Measurements from ENCODE around the gene KNCN. TPM values are rescaled to one million over a fixed set of nuclear protein-coding genes. Genes with fewer than 3 reads are reported as not detected.

The KNCN gene
- total and polyA plus RNA-seq, 10 of the 15 experiments (the other 5 are each of a cell fraction or from before 2014, with no cell fraction given): not detected

GRCh38 chr1:46527474-46528296 is 23.8 kb downstream of the KNCN start (continued):
- TF ChIP-seq ATF2 (IDR thresholded peaks at IDR 0.05; ENCODE audit: low read length) (no peak), CBFB (IDR thresholded peaks at IDR 0.05; ENCODE audit: low read depth) (no peak), BMI1 (IDR thresholded peaks at IDR 0.05; ENCODE audit: borderline replicate concordance) (no peak), E2F8 (IDR thresholded peaks at IDR 0.05; ENCODE audit: low read depth, partially characterized antibody) (no peak), PML (IDR thresholded peaks at IDR 0.05; ENCODE audit: low read length) (no peak)
- TF ChIP-seq, protein P1, sequence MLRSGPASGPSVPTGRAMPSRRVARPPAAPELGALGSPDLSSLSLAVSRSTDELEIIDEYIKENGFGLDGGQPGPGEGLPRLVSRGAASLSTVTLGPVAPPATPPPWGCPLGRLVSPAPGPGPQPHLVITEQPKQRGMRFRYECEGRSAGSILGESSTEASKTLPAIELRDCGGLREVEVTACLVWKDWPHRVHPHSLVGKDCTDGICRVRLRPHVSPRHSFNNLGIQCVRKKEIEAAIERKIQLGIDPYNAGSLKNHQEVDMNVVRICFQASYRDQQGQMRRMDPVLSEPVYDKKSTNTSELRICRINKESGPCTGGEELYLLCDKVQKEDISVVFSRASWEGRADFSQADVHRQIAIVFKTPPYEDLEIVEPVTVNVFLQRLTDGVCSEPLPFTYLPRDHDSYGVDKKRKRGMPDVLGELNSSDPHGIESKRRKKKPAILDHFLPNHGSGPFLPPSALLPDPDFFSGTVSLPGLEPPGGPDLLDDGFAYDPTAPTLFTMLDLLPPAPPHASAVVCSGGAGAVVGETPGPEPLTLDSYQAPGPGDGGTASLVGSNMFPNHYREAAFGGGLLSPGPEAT (IDR thresholded peaks at IDR 0.05; ENCODE audit: low read depth): no peak
- TF ChIP-seq, protein P2, sequence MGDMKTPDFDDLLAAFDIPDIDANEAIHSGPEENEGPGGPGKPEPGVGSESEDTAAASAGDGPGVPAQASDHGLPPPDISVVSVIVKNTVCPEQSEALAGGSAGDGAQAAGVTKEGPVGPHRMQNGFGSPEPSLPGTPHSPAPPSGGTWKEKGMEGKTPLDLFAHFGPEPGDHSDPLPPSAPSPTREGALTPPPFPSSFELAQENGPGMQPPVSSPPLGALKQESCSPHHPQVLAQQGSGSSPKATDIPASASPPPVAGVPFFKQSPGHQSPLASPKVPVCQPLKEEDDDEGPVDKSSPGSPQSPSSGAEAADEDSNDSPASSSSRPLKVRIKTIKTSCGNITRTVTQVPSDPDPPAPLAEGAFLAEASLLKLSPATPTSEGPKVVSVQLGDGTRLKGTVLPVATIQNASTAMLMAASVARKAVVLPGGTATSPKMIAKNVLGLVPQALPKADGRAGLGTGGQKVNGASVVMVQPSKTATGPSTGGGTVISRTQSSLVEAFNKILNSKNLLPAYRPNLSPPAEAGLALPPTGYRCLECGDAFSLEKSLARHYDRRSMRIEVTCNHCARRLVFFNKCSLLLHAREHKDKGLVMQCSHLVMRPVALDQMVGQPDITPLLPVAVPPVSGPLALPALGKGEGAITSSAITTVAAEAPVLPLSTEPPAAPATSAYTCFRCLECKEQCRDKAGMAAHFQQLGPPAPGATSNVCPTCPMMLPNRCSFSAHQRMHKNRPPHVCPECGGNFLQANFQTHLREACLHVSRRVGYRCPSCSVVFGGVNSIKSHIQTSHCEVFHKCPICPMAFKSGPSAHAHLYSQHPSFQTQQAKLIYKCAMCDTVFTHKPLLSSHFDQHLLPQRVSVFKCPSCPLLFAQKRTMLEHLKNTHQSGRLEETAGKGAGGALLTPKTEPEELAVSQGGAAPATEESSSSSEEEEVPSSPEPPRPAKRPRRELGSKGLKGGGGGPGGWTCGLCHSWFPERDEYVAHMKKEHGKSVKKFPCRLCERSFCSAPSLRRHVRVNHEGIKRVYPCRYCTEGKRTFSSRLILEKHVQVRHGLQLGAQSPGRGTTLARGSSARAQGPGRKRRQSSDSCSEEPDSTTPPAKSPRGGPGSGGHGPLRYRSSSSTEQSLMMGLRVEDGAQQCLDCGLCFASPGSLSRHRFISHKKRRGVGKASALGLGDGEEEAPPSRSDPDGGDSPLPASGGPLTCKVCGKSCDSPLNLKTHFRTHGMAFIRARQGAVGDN (IDR thresholded peaks at IDR 0.05): no peak
